ENCODE measurements around the gene BANP.
"Not testable (repeated sequence)": the region's sequence is repeated elsewhere in the genome, so short reads cannot be mapped to it uniquely, and the experiment has no call there.

Gene BANP

GRCh38 chr16:88101623-88102105 is 150.4 kb downstream of the BANP start:
- H3K27ac ChIP-seq (ENCODE audit: extremely low read depth, low read depth, low read length); H3K36me3 ChIP-seq (ENCODE audit: control insufficient read depth in 2 of 2, insufficient read depth in 1 of 2, low read length in 2 of 2); H3K4me1 ChIP-seq (ENCODE audit: control insufficient read depth, insufficient read depth, low read length); H3K9me3 ChIP-seq (ENCODE audit: control insufficient read depth, insufficient read depth, low read depth, low read length); H3K4me3 ChIP-seq (ENCODE audit: low read depth, low read length): not testable (repeated sequence)
- CTCF ChIA-PET: interaction anchor here (0.6 kb wide), 1 partner anchor 18 kb away, joined by 5 read pairs; no protein-coding TSS in a partner anchor
- peak; percentile 48 for TF ChIP-seq GLIS1 (tag by site-specific recombination; IDR thresholded peaks at IDR 0.05)
- POLR2A ChIA-PET: interaction anchor here (0.6 kb wide), 1 partner anchor 545 kb away, joined by 4 read pairs; no protein-coding TSS in a partner anchor

GRCh38 chr16:88102597-88102996 is 151.4 kb downstream of the BANP start:
- CTCF ChIA-PET: no interaction called here
- TF ChIP-seq MZF1 (tag by site-specific recombination; IDR thresholded peaks at IDR 0.05; ENCODE audit: borderline replicate concordance) (no peak), ZNF580 (tag by site-specific recombination; IDR thresholded peaks at IDR 0.05) (no peak), ZNF248 (tag by site-specific recombination; IDR thresholded peaks at IDR 0.05) (no peak), ZNF433 (tag by site-specific recombination; IDR thresholded peaks at IDR 0.05; ENCODE audit: low read depth) (no peak), ZNF658 (tag by site-specific recombination; IDR thresholded peaks at IDR 0.05) (no peak), ZNF785 (tag by site-specific recombination; IDR thresholded peaks at IDR 0.05) (no peak)
- TF ChIP-seq, protein P1, sequence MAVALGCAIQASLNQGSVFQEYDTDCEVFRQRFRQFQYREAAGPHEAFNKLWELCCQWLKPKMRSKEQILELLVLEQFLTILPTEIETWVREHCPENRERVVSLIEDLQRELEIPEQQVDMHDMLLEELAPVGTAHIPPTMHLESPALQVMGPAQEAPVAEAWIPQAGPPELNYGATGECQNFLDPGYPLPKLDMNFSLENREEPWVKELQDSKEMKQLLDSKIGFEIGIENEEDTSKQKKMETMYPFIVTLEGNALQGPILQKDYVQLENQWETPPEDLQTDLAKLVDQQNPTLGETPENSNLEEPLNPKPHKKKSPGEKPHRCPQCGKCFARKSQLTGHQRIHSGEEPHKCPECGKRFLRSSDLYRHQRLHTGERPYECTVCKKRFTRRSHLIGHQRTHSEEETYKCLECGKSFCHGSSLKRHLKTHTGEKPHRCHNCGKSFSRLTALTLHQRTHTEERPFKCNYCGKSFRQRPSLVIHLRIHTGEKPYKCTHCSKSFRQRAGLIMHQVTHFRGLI (tag by site-specific recombination; IDR thresholded peaks at IDR 0.05): no peak
- Histone ChIP-seq H3K36me3 (ENCODE audit: control insufficient read depth in 2 of 2, insufficient read depth in 1 of 2, low read length in 2 of 2) (no peaks in the 10 kb centered on the region), H3K4me1 (ENCODE audit: control insufficient read depth, insufficient read depth, low read length) (no peaks in the 10 kb centered on the region), H3K27ac (ENCODE audit: extremely low read depth, low read depth, low read length) (no peak overlapping the region), H3K4me3 (ENCODE audit: low read depth, low read length) (no peak overlapping the region), H3K9me3 (ENCODE audit: control insufficient read depth, insufficient read depth, low read depth, low read length) (no peaks in the 10 kb centered on the region)
- POLR2A ChIA-PET: no interaction called here

DNA sequence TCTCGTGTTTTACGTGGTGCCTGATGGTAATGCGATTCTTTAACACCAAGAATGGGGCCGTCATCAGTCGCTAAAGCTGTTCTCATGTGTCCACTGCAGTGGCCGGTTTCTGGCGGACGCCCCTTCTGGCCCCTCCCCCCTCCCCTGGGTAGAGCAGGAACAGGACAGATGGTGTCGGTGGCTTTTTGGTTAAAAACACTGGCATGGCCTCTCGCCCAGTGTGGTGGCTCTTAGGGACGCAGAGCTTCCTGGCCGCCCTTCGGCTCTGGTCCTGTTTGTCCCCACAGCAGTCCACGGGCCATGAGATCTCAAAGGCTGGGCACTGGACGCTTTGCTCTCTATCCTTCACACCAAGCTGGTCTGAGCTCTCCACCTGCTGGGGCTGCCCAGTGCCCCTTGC is 151.8 kb downstream of the BANP start:
- H3K36me3 ChIP-seq (ENCODE audit: control insufficient read depth in 2 of 2, insufficient read depth in 1 of 2, low read length in 2 of 2): no peaks in the 10 kb centered on the region
- TF ChIP-seq ZNF140 (tag by site-specific recombination; IDR thresholded peaks at IDR 0.05): no peak
- no peak for TF ChIP-seq MEIS1 (CRISPR knock-in tag; IDR thresholded peaks at IDR 0.05; ENCODE audit: borderline replicate concordance)
- no peak for TF ChIP-seq ZNF785 (tag by site-specific recombination; IDR thresholded peaks at IDR 0.05)
- TF ChIP-seq, protein P2, sequence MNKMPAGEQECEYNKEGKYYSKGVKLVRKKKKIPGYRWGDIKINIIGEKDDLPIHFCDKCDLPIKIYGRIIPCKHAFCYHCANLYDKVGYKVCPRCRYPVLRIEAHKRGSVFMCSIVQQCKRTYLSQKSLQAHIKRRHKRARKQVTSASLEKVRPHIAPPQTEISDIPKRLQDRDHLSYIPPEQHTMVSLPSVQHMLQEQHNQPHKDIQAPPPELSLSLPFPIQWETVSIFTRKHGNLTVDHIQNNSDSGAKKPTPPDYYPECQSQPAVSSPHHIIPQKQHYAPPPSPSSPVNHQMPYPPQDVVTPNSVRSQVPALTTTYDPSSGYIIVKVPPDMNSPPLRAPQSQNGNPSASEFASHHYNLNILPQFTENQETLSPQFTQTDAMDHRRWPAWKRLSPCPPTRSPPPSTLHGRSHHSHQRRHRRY (tag by site-specific recombination; IDR thresholded peaks at IDR 0.05): no peak
- TF ChIP-seq, protein P3, sequence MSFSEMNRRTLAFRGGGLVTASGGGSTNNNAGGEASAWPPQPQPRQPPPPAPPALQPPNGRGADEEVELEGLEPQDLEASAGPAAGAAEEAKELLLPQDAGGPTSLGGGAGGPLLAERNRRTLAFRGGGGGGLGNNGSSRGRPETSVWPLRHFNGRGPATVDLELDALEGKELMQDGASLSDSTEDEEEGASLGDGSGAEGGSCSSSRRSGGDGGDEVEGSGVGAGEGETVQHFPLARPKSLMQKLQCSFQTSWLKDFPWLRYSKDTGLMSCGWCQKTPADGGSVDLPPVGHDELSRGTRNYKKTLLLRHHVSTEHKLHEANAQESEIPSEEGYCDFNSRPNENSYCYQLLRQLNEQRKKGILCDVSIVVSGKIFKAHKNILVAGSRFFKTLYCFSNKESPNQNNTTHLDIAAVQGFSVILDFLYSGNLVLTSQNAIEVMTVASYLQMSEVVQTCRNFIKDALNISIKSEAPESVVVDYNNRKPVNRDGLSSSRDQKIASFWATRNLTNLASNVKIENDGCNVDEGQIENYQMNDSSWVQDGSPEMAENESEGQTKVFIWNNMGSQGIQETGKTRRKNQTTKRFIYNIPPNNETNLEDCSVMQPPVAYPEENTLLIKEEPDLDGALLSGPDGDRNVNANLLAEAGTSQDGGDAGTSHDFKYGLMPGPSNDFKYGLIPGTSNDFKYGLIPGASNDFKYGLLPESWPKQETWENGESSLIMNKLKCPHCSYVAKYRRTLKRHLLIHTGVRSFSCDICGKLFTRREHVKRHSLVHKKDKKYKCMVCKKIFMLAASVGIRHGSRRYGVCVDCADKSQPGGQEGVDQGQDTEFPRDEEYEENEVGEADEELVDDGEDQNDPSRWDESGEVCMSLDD (tag by site-specific recombination; IDR thresholded peaks at IDR 0.05): no peak
- no peak for TF ChIP-seq ZNF76 (tag by site-specific recombination; IDR thresholded peaks at IDR 0.05; ENCODE audit: borderline replicate concordance, low read depth)
- TF ChIP-seq ZNF747 (tag by site-specific recombination; IDR thresholded peaks at IDR 0.05): no peak
- no peak for TF ChIP-seq ZNF518A (tag by site-specific recombination; conservative IDR thresholded peaks at IDR 0.05; ENCODE audit: low read depth)
- no peak for TF ChIP-seq ZNF423 (tag by site-specific recombination; IDR thresholded peaks at IDR 0.05)
- TF ChIP-seq ZNF629 (tag by site-specific recombination; IDR thresholded peaks at IDR 0.05): no peak
- TF ChIP-seq ZNF473 (tag by site-specific recombination; IDR thresholded peaks at IDR 0.05): no peak
- TF ChIP-seq GLIS1 (tag by site-specific recombination; IDR thresholded peaks at IDR 0.05): no peak
- TF ChIP-seq PRDM1 (tag by site-specific recombination; IDR thresholded peaks at IDR 0.05): no peak
- no peak overlapping the region for H3K27ac ChIP-seq (ENCODE audit: extremely low read depth, low read depth, low read length)
- ChIA-PET POLR2A (no interaction called here), CTCF (no interaction called here)
- H3K4me3 ChIP-seq (ENCODE audit: low read depth, low read length): no peak overlapping the region
- H3K4me1 ChIP-seq (ENCODE audit: control insufficient read depth, insufficient read depth, low read length): no peaks in the 10 kb centered on the region
- H3K9me3 ChIP-seq (ENCODE audit: control insufficient read depth, insufficient read depth, low read depth, low read length): no peaks in the 10 kb centered on the region
